H9 (cell line): ENCODE measurements around the gene PFKP. TPM values are rescaled to one million over a fixed set of nuclear protein-coding genes. Genes with fewer than 3 reads are reported as not detected.

ENCODE experiments used
- DNase-seq: peaks from one replicate; pipeline ENCODE4 v3.0.0-alpha.2; 2017
- H2AFZ ChIP-seq: one replicate; pipeline ENCODE4 v1.6.1; 2013; ENCODE audit warnings: mild to moderate bottlenecking, low read length, control low read depth, moderate library complexity
- H2AK5ac ChIP-seq: 2 replicates; pipeline ENCODE4 v1.6.1; 2013; ENCODE audit warnings: low read length, control low read depth, mixed read lengths; ENCODE audit not compliant: insufficient read length
- H2BK120ac ChIP-seq: one replicate; pipeline ENCODE4 v1.6.1; 2013; ENCODE audit warnings: low read depth, mild to moderate bottlenecking, low read length, control low read depth, inconsistent platforms; ENCODE audit not compliant: poor library complexity, severe bottlenecking
- H2BK12ac ChIP-seq: 2 replicates; pipeline ENCODE4 v1.6.1; 2013; ENCODE audit warnings: low read length, control low read depth, mixed read lengths, low read depth; ENCODE audit not compliant: insufficient read length
- H2BK15ac ChIP-seq: 2 replicates; pipeline ENCODE4 v1.6.1; 2013; ENCODE audit warnings: low read depth, low read length, control low read depth
- H2BK20ac ChIP-seq: one replicate; pipeline ENCODE4 v1.6.1; 2013; ENCODE audit warnings: low read depth, mild to moderate bottlenecking, low read length, control low read depth, inconsistent platforms; ENCODE audit not compliant: poor library complexity, severe bottlenecking
- H2BK5ac ChIP-seq: 2 replicates; pipeline ENCODE4 v1.6.1; 2013; ENCODE audit warnings: low read length, control low read depth, mixed read lengths; ENCODE audit not compliant: insufficient read length
- H3K14ac ChIP-seq: 2 replicates; pipeline ENCODE4 v1.6.1; 2013; ENCODE audit warnings: low read length, control low read depth; ENCODE audit not compliant: insufficient read depth
- H3K18ac ChIP-seq: 2 replicates; pipeline ENCODE4 v1.6.1; 2013; ENCODE audit warnings: low read depth, mild to moderate bottlenecking, mixed read lengths, low read length, control low read depth; ENCODE audit not compliant: insufficient read length
- H3K23ac ChIP-seq: 2 replicates; pipeline ENCODE4 v1.6.1; 2013; ENCODE audit warnings: low read length, control low read depth, mixed read lengths, low read depth; ENCODE audit not compliant: insufficient read length
- H3K23me2 ChIP-seq: 2 replicates; pipeline ENCODE4 v1.6.1; 2013; ENCODE audit warnings: low read depth, mild to moderate bottlenecking, mixed read lengths, low read length, control low read depth; ENCODE audit not compliant: insufficient read length, poor library complexity, severe bottlenecking
- H3K27ac ChIP-seq: 2 replicates; pipeline ENCODE4 v1.5.1; 2013; ENCODE audit warnings: low read length, control low read depth, mixed read lengths, low read depth; ENCODE audit not compliant: insufficient read length
- H3K27me3 ChIP-seq: 2 replicates; pipeline ENCODE4 v1.6.1; 2013; ENCODE audit warnings: low read length, control low read depth, inconsistent platforms; ENCODE audit not compliant: insufficient read depth
- H3K4ac ChIP-seq: 2 replicates; pipeline ENCODE4 v1.6.1; 2013; ENCODE audit warnings: low read depth, mild to moderate bottlenecking, control low read depth, inconsistent platforms, low read length, moderate library complexity
- H3K4me1 ChIP-seq: 2 replicates; pipeline ENCODE4 v1.6.1; 2013; ENCODE audit warnings: low read length, control low read depth, inconsistent platforms; ENCODE audit not compliant: insufficient read depth
- H3K4me2 ChIP-seq: 2 replicates; pipeline ENCODE4 v1.6.1; 2013; ENCODE audit warnings: low read length, control low read depth, mixed read lengths; ENCODE audit not compliant: insufficient read length, insufficient read depth
- H3K56ac ChIP-seq: 2 replicates; pipeline ENCODE4 v1.6.1; 2013; ENCODE audit warnings: low read depth, mild to moderate bottlenecking, mixed read lengths, low read length, control low read depth; ENCODE audit not compliant: insufficient read length
- H3K79me1 ChIP-seq: 2 replicates; pipeline ENCODE4 v1.6.1; 2013; ENCODE audit warnings: low read depth, mild to moderate bottlenecking, moderate library complexity, low read length, control low read depth, inconsistent platforms; ENCODE audit not compliant: insufficient read depth, poor library complexity, severe bottlenecking
- H3K79me2 ChIP-seq: 2 replicates; pipeline ENCODE4 v1.6.1; 2013; ENCODE audit warnings: low read length, control low read depth, inconsistent platforms; ENCODE audit not compliant: insufficient read depth
- H3K9ac ChIP-seq: 2 replicates; pipeline ENCODE4 v1.6.1; 2013; ENCODE audit warnings: low read length, control low read depth, mixed read lengths; ENCODE audit not compliant: insufficient read length; ENCODE audit errors: extremely low read depth
- H3K9me3 ChIP-seq: one replicate; pipeline ENCODE4 v1.6.1; 2013; ENCODE audit warnings: low read depth, low read length, inconsistent platforms; ENCODE audit not compliant: control insufficient read depth
- H3T11ph ChIP-seq: one replicate; pipeline ENCODE4 v1.6.1; 2013; ENCODE audit warnings: mild to moderate bottlenecking, low read length, control low read depth, inconsistent platforms
- H4K20me1 ChIP-seq: one replicate; pipeline ENCODE4 v1.6.1; 2013; ENCODE audit not compliant: control insufficient read depth, insufficient read length, insufficient read depth
- H4K5ac ChIP-seq: 2 replicates; pipeline ENCODE4 v1.6.1; 2013; ENCODE audit warnings: low read depth, mild to moderate bottlenecking, mixed read lengths, low read length, control low read depth; ENCODE audit not compliant: insufficient read length
- H4K8ac ChIP-seq: replicated peaks from 2 replicates; pipeline ENCODE4 v1.6.1; 2013; ENCODE audit warnings: low read length, control low read depth, mixed read lengths, low read depth; ENCODE audit not compliant: insufficient read length
- H4K91ac ChIP-seq: 2 replicates; pipeline ENCODE4 v1.6.1; 2013; ENCODE audit warnings: low read depth, mild to moderate bottlenecking, moderate library complexity, mixed read lengths, low read length, control low read depth; ENCODE audit not compliant: insufficient read length
- H3K27ac Mint-ChIP-seq, 3 experiments: 2 replicates in 2 of 3; 3 replicates in 1 of 3; pipeline ENCODE4 v1.8.0; 2020 to 2021; ENCODE audit warnings: mixed read lengths in 3 of 3, mild to moderate bottlenecking in 1 of 3, moderate library complexity in 1 of 3
- H3K27me3 Mint-ChIP-seq: 2 replicates; pipeline ENCODE4 v1.8.0; 2021; ENCODE audit warnings: low read depth, mild to moderate bottlenecking, moderate library complexity, mixed read lengths
- H3K36me3 Mint-ChIP-seq, 3 experiments: 2 replicates in 2 of 3; 3 replicates in 1 of 3; pipeline ENCODE4 v1.8.0; 2020 to 2021; ENCODE audit warnings: low read depth in 3 of 3, mixed read lengths in 3 of 3; ENCODE audit not compliant: insufficient read depth in 1 of 3
- H3K4me1 Mint-ChIP-seq, 2 experiments: 2 replicates each; pipeline ENCODE4 v1.8.0; 2020; ENCODE audit warnings: mixed read lengths in 2 of 2
- H3K4me3 Mint-ChIP-seq, 2 experiments: 2 replicates in 1 of 2; 3 replicates in 1 of 2; pipeline ENCODE4 v1.8.0; 2020 to 2021; ENCODE audit warnings: mild to moderate bottlenecking in 2 of 2, mixed read lengths in 2 of 2, moderate library complexity in 1 of 2
- H3K9me3 Mint-ChIP-seq, 2 experiments: 2 replicates in 1 of 2; 3 replicates in 1 of 2; pipeline ENCODE4 v1.8.0; 2020; ENCODE audit warnings: mild to moderate bottlenecking in 2 of 2, mixed read lengths in 2 of 2, moderate library complexity in 1 of 2
- WGBS: extraction: QIAGEN DNeasy Blood & Tissue Kit; methylation state at CpG from one replicate; pipeline ENCODE4 v1.1.7; 2013; ENCODE audit warnings: missing lambda C conversion rate, low lambda C conversion rate, mixed read lengths; ENCODE audit not compliant: insufficient read length; ENCODE audit errors: extremely low coverage; 5-methylcytosine and 5-hydroxymethylcytosine counted together
- total RNA-seq: library from RNA; stranded (reverse); gene quantifications from 2 replicates; pipeline ENCODE4 v1.2.1, GENCODE V29; 2021
- TF ChIP-seq, protein P1 (sequence below): fragments of 200-600 bp; sonication (generic); conservative IDR thresholded peaks from 3 replicates; pipeline ENCODE4 v1.8.0; 2021; ENCODE audit warnings: antibody characterized with exemption, mild to moderate bottlenecking

The PFKP gene
- total RNA-seq, 1 experiment from 2014 or later: 145 TPM

GRCh38 chr10:3173171-3173878 lies 106.0 kb downstream of the PFKP start:
- peaks cover 4% of the 10 kb centered on the region for H3K23me2 ChIP-seq
- H3T11ph ChIP-seq: no peak overlapping the region
- no peaks in the 10 kb centered on the region for H3K79me2 ChIP-seq
- 0 out of 2 replicates have a peak, but pooled peaks cover 4% of the 10 kb centered on the region for H3K4me1 ChIP-seq
- peaks cover 2 to 12% of the 10 kb centered on the region in 2 experiments for H3K4me1 Mint-ChIP-seq
- no peaks in the 10 kb centered on the region for H3K79me1 ChIP-seq
- no peak overlapping the region for H3K9ac ChIP-seq
- no peak overlapping the region for H2AK5ac ChIP-seq
- no peaks in the 10 kb centered on the region for H3K9me3 Mint-ChIP-seq
- H4K5ac ChIP-seq: no peak overlapping the region
- peak overlapping the region; percentile 65 to 80 for H3K4me3 Mint-ChIP-seq
- WGBS: no CpG with 5 or more reads among the region's 26 CpGs
- no peak overlapping the region for H4K8ac ChIP-seq
- H2BK15ac ChIP-seq: no peak overlapping the region
- H3K14ac ChIP-seq: 0 out of 2 replicates have a peak overlapping the region, but pooled peaks have one; percentile 33
- no peak overlapping the region for H3K27ac ChIP-seq
- H3K36me3 Mint-ChIP-seq: peaks cover 3 to 11% (median 5%) of the 10 kb centered on the region in 3 experiments; a peak in 5 of 7 replicates
- H3K4ac ChIP-seq: no peak overlapping the region
- H3K56ac ChIP-seq: no peak overlapping the region
- no peak overlapping the region for H4K91ac ChIP-seq
- no peaks in the 10 kb centered on the region for H3K27me3 ChIP-seq
- H2BK5ac ChIP-seq: no peak overlapping the region
- no peak overlapping the region for H3K4me2 ChIP-seq
- H3K9me3 ChIP-seq: no peaks in the 10 kb centered on the region
- peak; percentile 100 for DNase-seq
- no peak overlapping the region for H2BK20ac ChIP-seq
- H2BK12ac ChIP-seq: no peak overlapping the region
- H3K27ac Mint-ChIP-seq: peak overlapping the region; percentile 70 to 95 (median 84); a peak in 5 of 7 replicates
- peak overlapping the region; percentile 81 for H3K18ac ChIP-seq
- no peaks in the 10 kb centered on the region for H4K20me1 ChIP-seq
- H2AFZ ChIP-seq: no peak overlapping the region
- no peaks in the 10 kb centered on the region for H3K27me3 Mint-ChIP-seq
- no peak overlapping the region for H2BK120ac ChIP-seq
- no peak overlapping the region for H3K23ac ChIP-seq
- TF ChIP-seq, protein P1, sequence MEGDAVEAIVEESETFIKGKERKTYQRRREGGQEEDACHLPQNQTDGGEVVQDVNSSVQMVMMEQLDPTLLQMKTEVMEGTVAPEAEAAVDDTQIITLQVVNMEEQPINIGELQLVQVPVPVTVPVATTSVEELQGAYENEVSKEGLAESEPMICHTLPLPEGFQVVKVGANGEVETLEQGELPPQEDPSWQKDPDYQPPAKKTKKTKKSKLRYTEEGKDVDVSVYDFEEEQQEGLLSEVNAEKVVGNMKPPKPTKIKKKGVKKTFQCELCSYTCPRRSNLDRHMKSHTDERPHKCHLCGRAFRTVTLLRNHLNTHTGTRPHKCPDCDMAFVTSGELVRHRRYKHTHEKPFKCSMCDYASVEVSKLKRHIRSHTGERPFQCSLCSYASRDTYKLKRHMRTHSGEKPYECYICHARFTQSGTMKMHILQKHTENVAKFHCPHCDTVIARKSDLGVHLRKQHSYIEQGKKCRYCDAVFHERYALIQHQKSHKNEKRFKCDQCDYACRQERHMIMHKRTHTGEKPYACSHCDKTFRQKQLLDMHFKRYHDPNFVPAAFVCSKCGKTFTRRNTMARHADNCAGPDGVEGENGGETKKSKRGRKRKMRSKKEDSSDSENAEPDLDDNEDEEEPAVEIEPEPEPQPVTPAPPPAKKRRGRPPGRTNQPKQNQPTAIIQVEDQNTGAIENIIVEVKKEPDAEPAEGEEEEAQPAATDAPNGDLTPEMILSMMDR: no peak
